RWPE2 (cell line): Measurements from ENCODE around the gene TMEM63B.

ENCODE experiments used
- ATAC-seq: fragments of 200-7000 bp; cut with Tn5 transposase; 3 replicates; pipeline ENCODE4 v1.9.1; 2021; ENCODE audit warnings: low read depth
- DNase-seq: peaks from one replicate; pipeline ENCODE4 v3.0.0-alpha.2; 2020; ENCODE audit warnings: low spot score
- H3K27ac ChIP-seq: fragments of 450-650 bp; 2 replicates; pipeline ENCODE4 v1.5.1; 2017; ENCODE audit warnings: mild to moderate bottlenecking; ENCODE audit not compliant: poor library complexity, severe bottlenecking
- H3K27me3 ChIP-seq: fragments of 250-450 bp; sonication (Bioruptor Pico); 2 replicates; pipeline ENCODE4 v1.5.1; 2021; ENCODE audit warnings: mild to moderate bottlenecking, moderate library complexity; ENCODE audit not compliant: insufficient read depth, poor library complexity, severe bottlenecking
- H3K36me3 ChIP-seq: fragments of 250-450 bp; sonication (Bioruptor Pico); 2 replicates; pipeline ENCODE4 v1.5.1; 2020; ENCODE audit warnings: low read depth, mild to moderate bottlenecking, moderate library complexity
- H3K4me1 ChIP-seq: fragments of 250-450 bp; sonication (Bioruptor Pico); 2 replicates; pipeline ENCODE4 v1.5.1; 2021; ENCODE audit warnings: mild to moderate bottlenecking, moderate library complexity; ENCODE audit not compliant: insufficient read depth, poor library complexity, severe bottlenecking
- H3K4me3 ChIP-seq: fragments of 250-450 bp; sonication (Bioruptor Pico); 2 replicates; pipeline ENCODE4 v1.5.1; 2021; ENCODE audit warnings: mild to moderate bottlenecking, moderate library complexity; ENCODE audit not compliant: severe bottlenecking
- H3K9me3 ChIP-seq: fragments of 250-450 bp; sonication (Bioruptor Pico); 2 replicates; pipeline ENCODE4 v1.5.1; 2021; ENCODE audit warnings: mild to moderate bottlenecking, moderate library complexity; ENCODE audit not compliant: severe bottlenecking
- TF ChIP-seq, protein P1 (sequence below): fragments of 450-650 bp; IDR thresholded peaks from one replicate; pipeline ENCODE4 v1.5.1; 2017; ENCODE audit warnings: mild to moderate bottlenecking, moderate library complexity; ENCODE audit not compliant: poor library complexity, severe bottlenecking

The TMEM63B gene

DNA sequence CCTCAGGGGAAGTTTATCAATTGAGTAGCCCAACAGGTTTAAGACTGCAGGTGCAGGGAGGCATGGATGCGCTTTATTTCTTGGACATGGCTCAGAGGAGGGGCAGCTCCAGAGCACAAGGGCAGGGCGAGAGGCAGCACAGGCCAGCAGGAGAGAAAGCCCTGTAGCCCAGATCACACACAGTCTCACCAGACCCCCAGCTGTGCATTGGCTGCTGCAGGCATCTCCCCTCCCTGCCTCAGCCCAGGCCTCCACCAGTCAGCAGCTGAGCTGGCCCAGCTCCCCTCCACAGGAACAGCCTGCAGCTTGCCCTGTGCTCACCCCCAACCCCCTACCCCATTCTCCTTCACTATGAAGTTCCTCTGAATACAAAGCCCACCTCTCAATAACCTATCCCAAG is 24.8 kb upstream of the TMEM63B start:
- Histone ChIP-seq H3K9me3 (no peaks in the 10 kb centered on the region), H3K4me1 (no peaks in the 10 kb centered on the region), H3K27ac (no peak overlapping the region), H3K4me3 (no peak overlapping the region), H3K27me3 (no peaks in the 10 kb centered on the region), H3K36me3 (peaks cover 31% of the 10 kb centered on the region)
- no peak for ATAC-seq
- DNase-seq, result no peak
- TF ChIP-seq, protein P1, sequence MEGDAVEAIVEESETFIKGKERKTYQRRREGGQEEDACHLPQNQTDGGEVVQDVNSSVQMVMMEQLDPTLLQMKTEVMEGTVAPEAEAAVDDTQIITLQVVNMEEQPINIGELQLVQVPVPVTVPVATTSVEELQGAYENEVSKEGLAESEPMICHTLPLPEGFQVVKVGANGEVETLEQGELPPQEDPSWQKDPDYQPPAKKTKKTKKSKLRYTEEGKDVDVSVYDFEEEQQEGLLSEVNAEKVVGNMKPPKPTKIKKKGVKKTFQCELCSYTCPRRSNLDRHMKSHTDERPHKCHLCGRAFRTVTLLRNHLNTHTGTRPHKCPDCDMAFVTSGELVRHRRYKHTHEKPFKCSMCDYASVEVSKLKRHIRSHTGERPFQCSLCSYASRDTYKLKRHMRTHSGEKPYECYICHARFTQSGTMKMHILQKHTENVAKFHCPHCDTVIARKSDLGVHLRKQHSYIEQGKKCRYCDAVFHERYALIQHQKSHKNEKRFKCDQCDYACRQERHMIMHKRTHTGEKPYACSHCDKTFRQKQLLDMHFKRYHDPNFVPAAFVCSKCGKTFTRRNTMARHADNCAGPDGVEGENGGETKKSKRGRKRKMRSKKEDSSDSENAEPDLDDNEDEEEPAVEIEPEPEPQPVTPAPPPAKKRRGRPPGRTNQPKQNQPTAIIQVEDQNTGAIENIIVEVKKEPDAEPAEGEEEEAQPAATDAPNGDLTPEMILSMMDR, result no peak

DNA sequence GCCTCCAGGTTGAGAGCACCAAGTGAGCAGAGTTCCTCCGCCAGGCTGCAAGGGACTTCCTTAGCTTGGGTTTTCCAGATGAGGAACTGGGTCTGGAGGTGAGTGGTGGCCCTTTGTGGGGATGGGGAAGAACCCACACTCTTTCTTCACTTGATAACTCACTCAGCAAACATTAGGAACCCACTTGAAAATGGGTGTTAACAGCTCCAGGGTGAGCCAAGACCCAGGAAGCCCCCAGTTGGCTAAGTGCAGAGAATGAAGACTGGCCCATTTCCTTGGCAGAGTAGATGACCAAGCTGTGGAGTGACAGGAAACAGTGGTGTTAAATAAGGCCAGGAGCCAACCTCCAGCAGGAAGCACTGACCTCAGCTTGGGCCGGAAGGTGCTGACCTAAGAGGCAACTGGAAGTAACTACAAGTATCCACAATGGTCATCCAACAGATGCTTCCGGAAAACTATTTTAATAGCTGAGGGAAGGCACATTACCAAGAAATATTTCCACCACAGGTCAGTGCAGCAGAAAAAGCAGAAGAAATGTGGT is 22.8 kb upstream of the TMEM63B start:
- TF ChIP-seq, protein P1, result no peak
- Histone ChIP-seq H3K27ac (no peak overlapping the region), H3K4me3 (no peak overlapping the region), H3K27me3 (no peaks in the 10 kb centered on the region), H3K9me3 (no peaks in the 10 kb centered on the region), H3K4me1 (no peaks in the 10 kb centered on the region), H3K36me3 (peaks cover 50% of the 10 kb centered on the region)
- ATAC-seq (no peak), DNase-seq (no peak)

DNA sequence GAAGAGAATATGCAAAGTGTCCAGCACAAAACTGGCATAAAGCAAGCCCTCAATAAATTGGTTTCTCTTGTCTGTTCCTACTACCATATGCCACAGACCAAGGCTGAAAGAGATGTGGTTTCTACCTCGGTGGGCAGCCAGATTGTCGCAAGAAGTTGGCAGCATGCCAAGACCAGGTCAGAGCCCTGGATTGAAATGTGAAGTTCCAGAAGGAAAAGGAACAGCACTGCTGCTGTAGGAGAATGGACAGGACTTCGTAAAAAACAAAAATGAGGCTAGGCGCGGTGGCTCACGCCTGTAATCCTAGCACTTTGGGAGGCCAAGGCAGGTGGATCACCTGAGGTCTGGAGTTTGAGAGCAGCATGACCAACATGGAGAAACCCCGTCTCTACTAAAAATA is 22.2 kb upstream of the TMEM63B start:
- no peak for DNase-seq

DNA sequence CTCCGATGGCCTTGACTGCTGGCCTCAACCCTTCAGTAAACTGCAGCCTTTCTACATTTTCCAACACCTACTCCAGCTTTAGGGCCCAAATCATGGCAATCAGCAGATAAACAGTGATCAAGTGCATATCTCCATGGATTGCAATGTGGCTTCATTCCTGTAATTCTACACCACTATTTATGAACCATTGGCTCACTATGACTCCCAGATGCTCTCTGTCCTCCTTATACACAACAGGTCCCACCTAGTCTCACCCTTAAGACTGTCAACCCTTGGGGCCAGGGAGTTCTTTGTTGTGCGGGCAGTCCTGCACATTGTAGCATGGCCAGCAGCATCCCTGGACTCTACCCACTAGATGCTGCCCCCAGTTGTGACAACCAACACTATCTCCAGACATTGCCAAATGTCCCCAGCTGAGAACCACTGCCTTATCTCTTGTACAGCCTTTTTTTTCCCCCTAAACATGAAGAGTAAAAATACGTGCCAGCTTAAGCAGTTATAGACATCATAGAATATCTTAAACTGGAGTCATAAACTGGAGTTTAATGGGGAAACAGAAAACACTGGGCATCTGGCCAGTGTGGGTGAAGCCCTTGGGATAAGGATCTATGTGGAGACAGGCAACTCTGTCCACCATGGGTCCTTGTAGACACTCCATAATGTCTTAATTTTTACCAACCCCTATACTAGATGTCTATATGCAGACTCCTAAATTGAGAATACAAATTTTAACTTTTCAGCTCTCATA is 21.2 kb upstream of the TMEM63B start:
- Histone ChIP-seq H3K36me3 (peaks cover 63% of the 10 kb centered on the region), H3K4me1 (no peaks in the 10 kb centered on the region), H3K4me3 (no peak overlapping the region), H3K9me3 (no peaks in the 10 kb centered on the region), H3K27ac (no peak overlapping the region), H3K27me3 (no peaks in the 10 kb centered on the region)
- TF ChIP-seq, protein P1, result no peak
- DNase-seq (no peak), ATAC-seq (no peak)

More for the DNA sequence above, 22.2 kb upstream of the TMEM63B start:
- H3K36me3 ChIP-seq, result peaks cover 53% of the 10 kb centered on the region
- no peak overlapping the region for H3K27ac ChIP-seq
- no peaks in the 10 kb centered on the region for H3K27me3 ChIP-seq
- no peaks in the 10 kb centered on the region for H3K9me3 ChIP-seq
- no peak overlapping the region for H3K4me3 ChIP-seq
- ATAC-seq, result no peak
- no peaks in the 10 kb centered on the region for H3K4me1 ChIP-seq
- TF ChIP-seq, protein P1, result no peak

DNA sequence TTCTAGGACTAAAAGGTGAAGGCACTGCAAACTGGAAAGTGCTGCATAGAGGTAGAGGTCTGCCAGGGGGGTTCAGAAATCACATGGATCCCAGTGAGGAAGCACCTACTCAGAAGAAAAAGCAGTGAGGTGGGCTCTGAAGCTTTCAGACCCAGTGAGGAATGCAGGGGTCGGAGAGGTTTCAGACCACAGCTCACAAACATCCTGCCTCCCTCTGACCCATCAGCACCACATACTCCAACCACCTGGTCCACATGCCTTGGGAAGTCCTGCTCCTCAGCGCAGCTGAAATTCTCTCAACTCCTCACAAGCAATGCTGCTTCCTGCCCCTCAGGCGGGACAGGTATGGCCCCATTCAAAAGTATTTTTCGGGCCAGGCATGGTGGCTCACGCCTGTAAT is 20.3 kb upstream of the TMEM63B start:
- TF ChIP-seq, protein P1, result no peak
- Histone ChIP-seq H3K9me3 (no peaks in the 10 kb centered on the region), H3K4me3 (no peak overlapping the region), H3K27me3 (no peaks in the 10 kb centered on the region), H3K4me1 (no peaks in the 10 kb centered on the region), H3K36me3 (peaks cover 71% of the 10 kb centered on the region), H3K27ac (no peak overlapping the region)
- ATAC-seq (no peak), DNase-seq (no peak)
